ENCODE data around the gene UMODL1.

UMODL1 gene

DNA sequence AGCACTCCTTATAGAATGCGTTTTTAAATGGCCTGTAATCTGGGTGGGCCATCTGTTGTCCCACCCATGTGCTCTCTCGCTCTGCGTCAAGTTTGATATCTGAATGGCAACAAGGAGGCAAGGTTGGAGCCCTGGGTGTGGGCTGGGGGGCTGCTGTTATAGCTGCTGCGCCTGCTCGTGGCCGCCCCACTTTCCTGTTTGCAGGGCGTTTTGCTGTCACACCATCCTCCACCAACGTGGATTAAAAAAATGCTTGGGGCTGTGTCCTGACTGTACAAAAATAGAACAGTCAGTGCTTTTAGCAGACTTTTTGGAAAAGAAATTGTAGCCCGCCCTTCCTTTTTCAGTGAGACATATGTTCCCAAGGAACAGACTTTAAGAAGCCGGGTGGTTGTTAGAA is 25.4 kb downstream of the UMODL1 start:
- no peak for DNase-seq (ENCODE audit: low spot score)

DNA sequence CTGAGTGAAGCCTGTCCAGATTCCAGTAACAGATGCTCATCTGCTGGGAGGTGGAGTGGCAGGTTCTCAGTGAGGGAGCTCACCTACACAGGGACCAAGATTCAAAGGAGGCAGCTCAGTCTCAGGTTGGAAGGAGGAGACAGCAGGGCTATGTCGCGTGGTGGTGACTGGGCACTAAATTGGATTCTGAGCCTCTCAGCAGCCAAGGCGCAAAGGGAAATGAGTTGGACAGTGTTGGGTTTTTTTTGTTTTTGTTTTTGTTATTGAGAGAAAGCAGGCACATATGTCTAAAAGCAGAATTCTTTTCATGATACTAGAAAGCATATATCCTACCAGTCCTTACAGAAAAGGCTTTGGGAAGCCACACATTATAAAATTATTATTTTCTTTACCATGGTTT is 26.2 kb downstream of the UMODL1 start:
- no peak for DNase-seq (ENCODE audit: low spot score)

DNA sequence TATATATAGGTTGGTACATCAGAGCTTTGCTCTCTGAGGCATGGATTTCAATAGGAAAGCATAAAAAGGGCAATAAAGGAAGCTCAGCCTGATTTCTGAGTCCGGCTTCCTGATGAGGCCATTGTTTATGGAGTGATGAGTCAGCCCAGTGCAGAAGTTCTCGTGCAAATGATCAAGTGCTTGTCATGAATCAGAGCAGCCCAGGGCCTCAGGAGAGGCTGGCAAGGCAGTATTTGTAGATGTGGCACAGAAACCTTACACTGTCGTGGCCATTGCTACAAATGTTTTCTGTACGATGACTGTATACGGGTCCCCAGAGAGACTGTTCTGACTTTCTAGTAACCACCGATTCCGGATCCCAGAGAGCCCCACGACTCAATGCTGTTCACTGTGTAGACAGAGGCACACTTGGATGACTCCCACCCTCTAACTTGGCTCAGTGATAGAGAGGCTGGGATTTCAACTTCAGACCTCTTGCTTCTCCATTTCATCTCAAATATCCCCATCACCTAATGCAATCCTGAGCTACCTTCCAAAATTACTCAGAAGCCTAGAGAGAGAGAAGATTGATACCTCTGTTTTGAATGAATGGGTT is 26.8 kb downstream of the UMODL1 start:
- peak; percentile 97 for DNase-seq (ENCODE audit: low spot score)

DNA sequence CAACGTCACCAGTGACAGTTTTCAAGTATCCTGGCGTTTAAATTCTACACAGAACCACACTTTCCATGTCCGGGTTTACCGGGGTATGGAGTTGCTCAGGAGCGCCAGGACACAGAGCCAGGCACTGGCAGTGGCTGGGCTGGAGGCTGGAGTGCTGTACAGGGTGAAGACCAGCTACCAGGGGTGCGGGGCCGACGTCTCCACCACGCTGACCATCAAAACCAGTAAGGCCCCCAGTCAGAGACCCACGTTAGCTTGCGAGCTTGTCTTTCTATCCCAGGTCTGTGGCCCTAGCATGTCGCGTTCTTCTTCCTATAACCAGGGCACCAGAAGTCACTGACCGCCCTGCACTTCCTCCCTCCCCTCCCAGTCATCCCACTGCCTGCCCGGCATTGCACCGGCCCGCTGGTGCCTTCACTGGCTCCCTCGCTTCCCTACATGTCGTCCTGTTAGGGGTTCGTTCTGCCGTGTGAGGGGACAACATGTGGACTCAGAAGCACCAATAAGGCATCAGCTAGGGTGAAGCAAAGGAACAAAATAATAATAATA is 27.9 kb downstream of the UMODL1 start:
- no peak for DNase-seq (ENCODE audit: low spot score)

DNA sequence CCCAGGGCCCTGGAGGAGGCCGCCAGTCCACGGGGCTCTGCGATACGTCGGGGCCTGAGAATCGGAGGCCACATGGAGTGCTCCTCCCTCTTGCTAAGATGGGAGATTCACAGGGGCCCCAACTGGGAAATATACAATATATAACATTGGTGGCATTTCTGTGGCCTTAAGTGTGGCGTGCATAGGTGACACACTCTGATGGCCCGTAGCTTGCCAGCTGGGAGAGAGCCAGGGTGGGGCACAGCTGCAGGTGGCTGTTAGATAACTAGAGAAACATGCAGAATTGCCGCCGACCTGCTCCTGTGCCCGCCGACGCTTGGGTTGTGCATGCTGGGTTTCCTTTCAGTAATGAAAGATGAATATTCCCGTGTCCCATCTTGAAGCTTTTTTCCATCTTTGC is 30.1 kb downstream of the UMODL1 start:
- no peak for DNase-seq (ENCODE audit: low spot score)

DNA sequence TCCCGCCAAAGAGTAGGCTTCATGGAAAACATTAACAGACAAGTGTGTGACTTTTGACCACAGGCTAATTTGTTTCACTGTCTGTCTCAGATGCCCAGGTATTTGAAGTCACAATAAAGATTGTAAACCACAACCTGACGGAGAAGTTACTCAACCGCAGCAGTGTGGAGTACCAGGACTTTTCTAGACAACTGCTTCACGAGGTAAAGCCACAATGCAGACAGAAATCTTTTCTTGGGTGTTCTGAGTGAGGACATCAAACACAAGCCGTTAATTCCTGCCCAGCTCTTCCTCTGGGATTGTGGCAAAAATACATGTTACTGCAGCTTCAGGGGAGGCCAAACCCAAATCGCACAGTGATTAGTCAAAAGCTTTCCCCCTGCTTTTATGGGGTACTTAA is 31.0 kb downstream of the UMODL1 start:
- no peak for DNase-seq (ENCODE audit: low spot score)

DNA sequence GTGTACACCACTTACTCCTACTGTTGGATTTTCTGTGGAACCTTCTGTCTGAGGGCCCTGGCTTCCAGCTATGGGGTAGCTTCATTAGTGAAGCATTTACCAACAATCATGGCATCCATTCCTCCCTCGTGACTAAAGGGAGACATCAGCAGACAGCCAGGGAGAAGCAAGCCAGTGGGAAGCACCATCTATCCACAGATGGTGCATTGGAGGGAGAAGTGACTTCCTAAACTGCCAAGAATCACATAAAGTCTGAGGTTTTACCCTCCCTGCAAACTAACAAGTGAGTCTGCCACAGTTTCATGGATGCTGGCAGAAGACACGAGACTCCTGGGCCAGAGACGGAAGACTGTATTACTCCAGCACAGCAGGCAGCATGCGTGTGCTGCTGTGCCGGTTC is 31.4 kb downstream of the UMODL1 start:
- no peak for DNase-seq (ENCODE audit: low spot score)

DNA sequence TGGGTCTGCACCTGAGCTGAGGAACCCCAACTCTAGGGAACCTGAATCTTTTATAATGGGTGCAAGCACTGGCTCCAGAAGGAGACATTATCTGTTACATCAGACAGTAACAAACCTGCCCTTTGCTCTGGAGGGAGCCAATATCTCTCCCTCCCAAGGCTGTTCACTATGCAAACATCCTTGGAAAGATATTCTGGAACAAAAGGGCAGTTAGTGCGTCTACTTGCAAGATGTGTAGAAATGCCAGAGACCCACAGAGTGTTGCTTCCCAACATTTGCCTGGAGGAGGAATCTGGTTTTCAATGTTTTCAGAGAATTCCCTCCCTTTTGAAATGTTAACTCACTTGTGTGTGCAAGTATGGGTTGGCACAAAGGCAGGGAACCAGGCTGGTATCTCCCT is 31.9 kb downstream of the UMODL1 start:
- no peak for DNase-seq (ENCODE audit: low spot score)

DNA sequence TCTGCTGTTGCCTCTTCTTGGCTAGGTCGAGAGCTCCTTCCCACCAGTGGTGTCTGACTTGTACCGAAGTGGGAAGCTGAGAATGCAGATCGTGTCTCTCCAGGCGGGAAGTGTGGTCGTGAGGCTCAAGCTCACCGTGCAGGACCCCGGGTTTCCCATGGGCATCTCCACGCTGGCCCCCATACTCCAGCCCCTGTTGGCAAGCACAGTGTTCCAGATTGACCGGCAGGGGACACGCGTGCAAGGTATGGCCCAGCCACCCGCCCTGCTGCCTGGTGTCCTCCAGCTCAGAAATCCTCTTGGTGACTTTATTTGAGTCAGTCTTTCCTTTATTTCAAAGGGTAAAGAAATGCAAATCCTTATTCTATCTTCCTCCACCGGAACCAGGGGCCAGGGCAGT is 32.7 kb downstream of the UMODL1 start:
- no peak for DNase-seq (ENCODE audit: low spot score)

DNA sequence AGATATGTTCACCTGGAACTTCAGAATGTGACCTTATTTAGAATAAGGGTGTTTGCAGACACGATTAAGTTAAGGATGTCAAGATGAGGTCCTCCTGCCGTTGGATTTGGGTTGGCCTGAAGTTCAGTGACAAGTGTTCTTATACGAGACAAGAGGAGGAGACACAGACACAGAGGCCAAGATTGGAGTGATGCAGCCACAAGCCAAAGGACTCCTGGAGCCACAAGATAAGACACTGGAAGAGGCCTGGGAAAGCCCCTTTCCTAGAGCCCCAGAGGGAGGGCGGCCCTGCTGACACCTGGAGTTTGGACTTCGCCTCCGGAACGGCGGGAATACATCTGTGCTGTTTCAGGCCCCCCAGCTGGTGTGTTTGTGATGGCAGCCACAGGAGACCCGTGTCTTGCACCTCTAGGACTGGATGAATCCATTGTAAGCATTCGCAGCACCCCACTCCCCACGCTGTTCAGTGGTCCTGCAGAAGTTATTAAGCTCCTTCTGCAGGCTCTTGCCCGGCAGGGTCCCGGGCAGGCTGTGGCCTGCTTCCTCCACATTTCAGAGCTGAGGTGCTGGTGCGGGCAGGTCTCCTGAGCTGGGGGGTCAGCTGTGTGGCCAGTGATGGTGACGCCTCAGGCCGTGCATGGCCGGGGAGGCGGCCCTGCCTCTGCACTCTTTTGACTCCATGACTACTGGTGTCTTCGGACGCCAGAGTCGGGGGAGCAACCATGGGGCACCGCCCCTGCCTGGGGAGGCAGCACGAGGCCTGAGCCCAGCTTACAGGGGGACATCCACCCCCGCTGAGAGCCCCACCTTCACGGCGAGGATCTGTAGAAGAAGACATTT is 34.6 kb downstream of the UMODL1 start:
- DNase-seq (ENCODE audit: low spot score), result no peak

DNA sequence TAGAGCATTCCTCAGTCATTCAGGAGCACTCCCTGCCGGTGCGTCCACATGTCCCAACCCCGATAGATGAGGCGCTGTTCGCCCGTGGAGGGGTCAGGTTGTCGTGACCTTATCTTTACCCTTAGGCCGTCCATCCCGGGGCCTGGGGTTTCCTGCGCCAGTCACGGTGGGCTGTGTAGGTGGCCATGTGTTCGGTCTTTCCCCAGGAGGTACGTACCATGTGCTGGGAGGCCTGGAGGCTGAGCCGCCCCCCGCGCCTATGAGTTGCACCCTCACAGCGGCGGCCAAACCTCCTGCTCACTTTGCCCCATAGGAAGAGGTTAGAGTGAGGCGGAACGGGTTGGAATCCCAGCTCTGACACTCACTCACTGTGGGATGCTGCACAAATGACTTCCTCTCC is 35.3 kb downstream of the UMODL1 start:
- DNase-seq (ENCODE audit: low spot score), result no peak

DNA sequence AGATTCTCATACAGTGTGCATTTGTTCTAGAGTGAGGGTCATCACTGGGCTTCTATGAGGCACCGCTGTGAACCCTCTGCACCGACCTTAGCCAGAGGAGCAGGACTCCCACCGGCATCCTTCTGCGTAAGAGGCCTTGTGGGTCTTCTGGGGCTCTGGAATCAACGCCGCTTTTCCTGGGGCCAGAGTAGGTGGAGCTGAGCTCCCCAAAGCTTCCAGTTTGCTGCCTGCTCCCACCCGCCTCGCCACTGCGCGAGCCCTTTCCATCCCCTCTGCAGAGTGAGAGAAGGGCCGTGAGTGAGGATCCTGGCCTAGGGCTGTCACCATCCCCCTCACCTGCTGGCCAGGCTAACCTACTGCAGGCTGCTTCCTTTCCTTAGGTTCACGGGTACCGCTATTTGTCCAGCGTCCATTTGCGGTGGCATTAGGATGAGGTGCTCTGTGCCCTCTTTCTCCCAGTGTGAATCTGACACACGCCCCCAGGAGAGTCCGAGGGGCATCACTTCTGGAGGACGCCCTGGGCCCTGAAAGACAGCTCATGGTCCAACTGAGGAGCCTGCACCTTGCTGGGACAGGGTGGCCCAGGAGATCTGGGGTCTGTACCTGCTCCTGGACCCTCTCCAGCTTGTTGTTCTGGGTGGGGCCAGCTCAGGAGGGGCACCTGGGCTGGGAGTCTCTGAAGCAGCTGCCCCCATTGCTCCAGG is 36.2 kb downstream of the UMODL1 start:
- DNase-seq (ENCODE audit: low spot score), result no peak

DNA sequence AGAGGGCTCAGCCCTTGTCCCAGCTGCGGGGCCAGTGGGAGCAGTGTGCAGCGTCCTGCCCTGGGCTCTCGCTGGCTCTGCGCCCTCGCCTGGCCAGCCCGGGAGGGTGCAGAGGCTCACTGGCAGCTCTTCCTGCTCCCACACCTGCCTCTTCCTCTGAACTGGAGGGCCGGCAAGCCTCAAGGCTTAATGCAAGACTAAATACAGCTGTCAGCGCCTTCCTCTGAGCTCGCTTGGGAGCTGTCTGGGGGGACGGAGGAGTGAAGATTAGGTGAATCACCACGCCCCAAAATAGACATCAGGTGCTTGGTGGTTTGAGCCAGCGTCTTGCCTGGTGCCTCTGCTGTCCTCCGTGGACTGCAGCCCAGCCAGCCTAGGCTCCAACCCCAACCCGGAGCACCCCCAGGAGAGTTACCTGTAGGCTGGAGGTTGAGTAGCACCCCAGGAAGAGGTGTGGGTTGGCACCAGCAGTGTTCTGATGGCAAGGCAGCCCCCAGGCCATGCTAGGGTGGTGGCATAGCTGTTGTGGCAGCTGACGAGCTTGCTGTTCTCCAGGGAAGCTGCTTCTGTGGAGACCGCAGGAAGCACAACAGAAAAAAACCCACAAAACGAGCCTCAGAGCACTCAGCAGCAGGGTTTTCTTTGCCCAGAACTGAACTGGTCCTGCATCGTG is 36.9 kb downstream of the UMODL1 start:
- peak; percentile 75 for DNase-seq (ENCODE audit: low spot score)

DNA sequence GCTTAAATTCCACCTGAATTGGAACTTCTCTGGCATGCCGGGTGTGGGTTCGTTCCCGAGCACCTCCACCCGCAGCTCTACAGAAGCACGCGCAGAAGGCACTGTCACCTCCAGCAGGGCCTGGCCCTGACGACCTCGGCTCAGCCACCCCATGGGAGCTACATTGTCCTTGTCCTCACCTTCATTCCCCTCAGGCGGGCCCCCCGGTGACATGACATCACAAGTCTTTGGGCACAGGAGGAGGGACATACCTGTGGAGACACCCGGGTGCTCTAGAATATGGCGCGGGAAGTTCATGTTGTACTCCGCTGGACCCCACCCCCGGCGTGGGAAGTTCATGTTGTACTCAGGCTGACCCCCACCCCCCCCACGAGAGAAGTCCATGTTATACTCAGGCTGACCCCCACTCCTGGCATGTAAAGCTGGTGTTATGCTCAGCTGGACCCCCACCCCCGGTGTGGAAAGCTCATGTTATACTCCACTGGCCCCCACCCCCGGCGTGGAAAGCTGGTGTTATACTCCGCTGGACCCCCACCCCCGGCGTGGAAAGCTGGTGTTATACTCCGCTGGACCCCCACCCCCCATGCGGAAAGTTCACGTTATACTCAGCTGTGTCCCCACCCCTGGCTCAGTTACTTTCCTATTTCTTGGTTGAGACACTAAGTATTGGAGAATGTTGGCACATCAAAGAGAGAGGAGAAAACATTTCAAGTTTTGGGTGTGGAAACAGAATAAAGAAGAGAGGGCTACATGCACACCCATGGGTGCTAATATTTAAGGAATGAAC is 37.6 kb downstream of the UMODL1 start:
- no peak for DNase-seq (ENCODE audit: low spot score)

DNA sequence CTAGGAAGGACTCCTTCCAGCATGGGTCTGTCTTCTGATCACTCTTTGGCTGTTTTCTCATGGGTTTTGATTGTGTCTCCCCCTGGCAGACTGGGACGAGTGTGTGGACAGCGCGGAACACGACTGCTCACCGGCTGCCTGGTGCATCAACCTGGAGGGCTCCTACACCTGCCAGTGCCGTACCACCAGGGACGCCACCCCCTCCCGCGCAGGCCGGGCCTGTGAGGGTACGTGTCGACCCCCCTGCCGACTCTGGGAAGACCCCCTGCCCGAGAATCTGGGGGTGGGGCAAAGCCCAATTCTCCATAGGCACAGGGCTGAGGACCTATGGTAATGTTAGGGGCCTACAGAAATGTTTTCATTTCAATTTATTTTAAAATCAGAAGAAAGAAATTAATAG is 38.4 kb downstream of the UMODL1 start:
- no peak for DNase-seq (ENCODE audit: low spot score)

DNA sequence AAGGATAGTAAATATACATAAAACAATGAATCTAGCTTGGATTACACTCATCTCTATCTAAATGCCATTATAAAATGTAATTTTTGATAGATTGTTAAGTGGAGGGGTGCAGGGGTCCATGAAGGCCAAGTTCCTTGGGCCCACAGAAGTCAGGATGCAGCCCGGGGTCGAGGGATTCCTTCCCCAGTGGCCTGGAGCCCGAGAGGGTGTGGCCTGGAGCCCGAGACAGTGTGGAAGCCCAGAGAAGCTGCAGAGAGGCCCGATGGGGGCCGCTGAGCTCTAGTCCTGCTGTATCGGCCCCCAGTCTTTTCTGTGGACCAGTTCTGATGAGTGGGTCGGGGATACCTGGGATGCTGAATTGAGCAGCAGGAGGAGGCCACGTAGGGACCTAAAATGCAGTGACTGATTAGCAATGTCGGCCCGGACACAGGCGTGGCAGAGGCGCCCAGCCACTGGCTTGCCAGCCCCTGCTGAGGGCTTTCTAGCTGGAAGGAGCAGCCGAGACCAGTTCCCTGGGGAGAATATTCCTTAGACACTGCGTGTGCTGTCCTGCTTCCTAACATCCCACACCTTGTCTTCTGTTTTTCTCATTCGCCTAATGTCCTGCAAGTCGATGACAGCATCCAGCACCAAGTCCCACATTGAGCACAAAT is 38.9 kb downstream of the UMODL1 start:
- no peak for DNase-seq (ENCODE audit: low spot score)

DNA sequence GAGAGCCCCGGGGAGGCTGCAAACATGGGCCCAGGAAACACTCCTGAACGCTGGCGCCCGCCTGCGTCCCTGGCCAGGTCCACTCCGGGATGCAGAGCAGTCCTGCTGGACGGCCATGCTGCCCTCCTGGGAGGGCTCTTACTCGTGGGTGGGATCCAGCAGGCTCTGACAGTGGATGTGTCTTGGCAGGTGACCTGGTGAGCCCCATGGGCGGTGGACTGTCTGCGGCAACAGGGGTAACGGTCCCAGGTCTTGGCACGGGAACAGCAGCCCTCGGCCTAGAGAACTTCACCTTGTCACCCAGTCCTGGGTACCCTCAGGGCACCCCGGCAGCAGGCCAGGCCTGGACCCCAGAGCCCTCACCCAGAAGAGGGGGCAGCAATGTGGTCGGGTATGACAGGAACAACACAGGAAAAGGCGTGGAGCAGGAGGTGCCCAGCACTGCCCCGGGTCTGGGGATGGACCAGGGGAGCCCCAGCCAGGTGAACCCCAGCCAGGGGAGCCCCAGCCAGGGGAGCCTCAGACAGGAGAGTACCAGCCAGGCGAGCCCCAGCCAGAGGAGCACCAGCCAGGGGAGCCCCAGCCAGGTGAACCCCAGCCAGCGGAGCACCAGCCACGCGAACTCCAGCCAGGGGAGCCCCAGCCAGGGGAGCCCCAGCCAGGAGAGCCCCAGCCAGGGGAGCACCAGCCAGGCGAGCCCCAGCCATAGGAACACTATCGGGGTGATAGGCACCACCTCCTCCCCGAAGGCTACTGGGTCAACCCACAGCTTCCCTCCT is 39.8 kb downstream of the UMODL1 start:
- DNase-seq (ENCODE audit: low spot score), result no peak

DNA sequence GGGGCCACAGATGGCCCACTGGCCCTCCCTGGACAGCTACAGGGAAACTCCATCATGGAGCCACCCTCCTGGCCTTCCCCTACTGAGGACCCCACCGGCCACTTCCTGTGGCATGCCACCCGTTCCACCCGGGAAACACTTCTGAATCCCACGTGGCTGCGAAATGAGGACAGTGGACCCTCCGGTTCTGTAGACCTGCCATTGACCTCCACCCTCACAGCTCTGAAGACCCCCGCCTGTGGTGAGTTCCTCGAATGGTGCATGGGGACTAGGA is 40.3 kb downstream of the UMODL1 start:
- DNase-seq (ENCODE audit: low spot score), result no peak

DNA sequence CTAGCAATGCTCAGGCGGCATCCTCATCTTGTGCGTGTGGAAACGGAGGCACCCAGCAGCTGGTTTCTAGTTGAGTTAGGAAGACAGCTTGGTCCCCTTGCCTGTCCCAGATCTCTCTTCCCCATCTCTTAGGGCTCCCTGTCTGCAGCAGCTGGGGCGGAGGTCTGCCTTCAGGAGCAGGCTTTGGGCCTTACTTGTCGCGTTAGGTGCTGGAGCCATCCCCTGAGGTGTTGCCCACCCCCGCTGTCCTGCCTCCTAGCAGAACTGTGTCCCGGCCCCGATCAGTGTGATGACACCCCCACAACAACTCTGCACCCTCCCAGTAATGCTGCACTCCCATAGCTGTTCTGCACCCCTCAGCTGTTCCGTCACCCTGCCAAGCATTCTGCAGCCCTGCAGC is 40.7 kb downstream of the UMODL1 start:
- no peak for DNase-seq (ENCODE audit: low spot score)

DNA sequence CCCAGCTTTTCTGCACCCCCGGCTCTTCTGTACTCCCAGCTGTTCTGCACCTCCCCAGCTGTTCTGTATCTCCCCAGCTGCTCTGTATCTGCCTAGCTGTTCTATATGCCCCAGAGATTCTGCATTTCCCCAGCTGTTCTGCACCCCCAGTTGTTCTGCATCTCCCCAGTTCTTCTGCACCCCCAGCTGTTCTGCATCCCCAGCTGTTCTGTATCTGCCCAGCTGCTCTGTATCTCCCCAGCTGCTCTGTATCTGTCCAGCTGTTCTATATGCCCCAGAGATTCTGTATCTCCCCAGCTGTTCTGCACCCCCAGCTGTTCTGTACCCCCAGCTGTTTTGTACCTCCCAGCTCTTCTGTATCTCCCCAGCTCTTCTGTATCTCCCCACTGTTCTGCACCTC is 41.1 kb downstream of the UMODL1 start:
- no peak for DNase-seq (ENCODE audit: low spot score)

DNA sequence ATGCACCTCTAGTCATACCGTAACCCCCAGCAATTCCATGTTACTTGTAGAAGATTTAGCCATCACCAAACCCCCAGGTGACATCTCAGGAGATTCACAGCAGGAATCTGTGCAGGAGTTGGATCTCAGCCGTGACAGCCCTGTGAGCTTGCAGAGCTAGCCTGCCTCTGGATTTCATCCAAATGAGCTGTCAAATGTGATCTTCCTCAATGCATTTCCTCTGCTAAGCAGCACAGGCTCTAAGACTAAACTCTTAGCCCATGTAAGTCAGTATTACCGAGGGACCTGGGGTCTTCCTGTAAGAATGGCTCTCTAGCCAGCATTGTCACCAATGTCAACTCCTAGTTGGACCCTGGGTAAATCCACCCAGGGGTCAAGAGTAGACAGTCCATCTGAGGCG is 41.7 kb downstream of the UMODL1 start:
- peak; percentile 21 for DNase-seq (ENCODE audit: low spot score)
